Thoracic aorta (tissue), 2 donors: ENCODE data around the gene PGBD4. TPM values are rescaled to one million over a fixed set of nuclear protein-coding genes. Genes with fewer than 3 reads are reported as not detected.

Experiments
- ATAC-seq: fragments of 150-250 bp; one replicate; pipeline ENCODE4 v1.8.0; 2017; ENCODE audit warnings: low read depth; ENCODE audit not compliant: insufficient number of reproducible peaks, low FRiP score
- DNase-seq: peaks from one replicate; pipeline ENCODE4 v3.0.0-alpha.2; 2020; ENCODE audit warnings: low spot score
- H3K27ac ChIP-seq, 2 donors: fragments of 200-600 bp; sonication (generic); 1 replicate in 1 of 2; 2 replicates in 1 of 2; pipeline ENCODE4 v1.5.1; 2016; ENCODE audit warnings: mild to moderate bottlenecking in 2 of 2, moderate library complexity in 2 of 2
- H3K27me3 ChIP-seq: fragments of 200-600 bp; sonication (generic); replicated peaks from 2 replicates; pipeline ENCODE4 v1.6.0; 2016; ENCODE audit warnings: mild to moderate bottlenecking; ENCODE audit not compliant: insufficient read depth
- H3K36me3 ChIP-seq: fragments of 200-600 bp; sonication (generic); one replicate; pipeline ENCODE4 v1.5.1; 2016
- H3K4me1 ChIP-seq, 2 donors: fragments of 200-600 bp; sonication (generic); 1 replicate in 1 of 2; 2 replicates in 1 of 2; pipeline versions ENCODE4 v1.5.1 to v1.6.0; 2016; ENCODE audit warnings: low read depth in 2 of 2, mild to moderate bottlenecking in 1 of 2; ENCODE audit not compliant: control insufficient read depth in 1 of 2
- H3K4me3 ChIP-seq: fragments of 200-600 bp; sonication (generic); 2 replicates; pipeline ENCODE4 v1.5.1; 2016; ENCODE audit warnings: mild to moderate bottlenecking
- H3K9me3 ChIP-seq: fragments of 200-600 bp; sonication (generic); 2 replicates; pipeline ENCODE4 v1.5.1; 2016
- CTCF ChIP-seq: fragments of 200-600 bp; sonication (generic); IDR thresholded peaks from one replicate; pipeline ENCODE4 v1.5.1; 2019; ENCODE audit warnings: antibody characterized with exemption
- total RNA-seq, 2 donors: library from RNA; depleted of rRNA; stranded (reverse); fragments of >200 nt; gene quantifications; one replicate each; pipeline versions ENCODE4 v1.1.0 to v1.2.3, GENCODE V29; 2016

PGBD4 gene
- total RNA-seq, 2 donors from 2014 or later, result 0.27 to 1.2 TPM

- TF ChIP-seq CTCF, result no peak
- no peak for ATAC-seq
- H3K27ac ChIP-seq, result no peak overlapping the region
- H3K27me3 ChIP-seq, result no peaks in the 10 kb centered on the region
- DNase-seq, result no peak
- no peaks in the 10 kb centered on the region for H3K9me3 ChIP-seq
- H3K36me3 ChIP-seq, result no peaks in the 10 kb centered on the region
- no peak overlapping the region for H3K4me3 ChIP-seq
- no peaks in the 10 kb centered on the region for H3K4me1 ChIP-seq
Measured at GRCh38 chr15:34132881-34133280, 31.0 kb downstream of the PGBD4 start.

DNA sequence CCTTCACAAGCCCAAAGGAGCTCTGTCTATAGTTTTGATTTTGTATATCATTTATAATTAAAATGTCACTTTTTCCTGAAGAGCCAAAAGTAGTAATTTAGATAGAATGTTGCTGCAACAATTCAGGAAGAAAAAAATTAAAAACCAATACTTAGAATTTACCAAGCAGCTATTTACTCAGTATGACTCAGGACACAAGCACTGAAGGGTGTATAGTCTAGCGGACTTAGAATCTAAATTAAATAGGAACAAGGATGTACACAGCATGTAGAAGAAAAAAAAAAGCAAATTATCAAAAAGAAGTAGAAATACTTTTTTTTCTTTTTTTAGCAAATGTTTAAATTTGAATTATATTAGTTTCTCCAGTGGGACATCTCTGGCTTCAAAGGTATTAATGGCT lies 31.6 kb downstream of the PGBD4 start:
- TF ChIP-seq CTCF, result no peak
- Histone ChIP-seq H3K27me3 (no peaks in the 10 kb centered on the region), H3K36me3 (peaks cover under 1% of the 10 kb centered on the region), H3K4me3 (no peak overlapping the region), H3K4me1 (no peaks in the 10 kb centered on the region), H3K27ac (no peak overlapping the region), H3K9me3 (no peaks in the 10 kb centered on the region)
- ATAC-seq (no peak), DNase-seq (no peak)

- Histone ChIP-seq H3K4me1 (peaks cover 0 to 3% of the 10 kb centered on the region in 2 donors), H3K27me3 (no peaks in the 10 kb centered on the region), H3K36me3 (peaks cover 37% of the 10 kb centered on the region), H3K4me3 (no peak overlapping the region), H3K9me3 (no peaks in the 10 kb centered on the region), H3K27ac (no peak overlapping the region)
- ATAC-seq (no peak), DNase-seq (no peak)
- TF ChIP-seq CTCF, result no peak
Measured at GRCh38 chr15:34147371-34148140, 45.7 kb downstream of the PGBD4 start.

- no peak for TF ChIP-seq CTCF
- H3K27me3 ChIP-seq, result no peaks in the 10 kb centered on the region
- no peak overlapping the region for H3K4me3 ChIP-seq
- DNase-seq, result no peak
- peaks cover 27% of the 10 kb centered on the region for H3K36me3 ChIP-seq
- ATAC-seq, result no peak
- no peaks in the 10 kb centered on the region for H3K9me3 ChIP-seq
- no peak overlapping the region for H3K27ac ChIP-seq
- no peaks in the 10 kb centered on the region for H3K4me1 ChIP-seq
Measured at GRCh38 chr15:34154725-34155204, 52.9 kb downstream of the PGBD4 start.

DNA sequence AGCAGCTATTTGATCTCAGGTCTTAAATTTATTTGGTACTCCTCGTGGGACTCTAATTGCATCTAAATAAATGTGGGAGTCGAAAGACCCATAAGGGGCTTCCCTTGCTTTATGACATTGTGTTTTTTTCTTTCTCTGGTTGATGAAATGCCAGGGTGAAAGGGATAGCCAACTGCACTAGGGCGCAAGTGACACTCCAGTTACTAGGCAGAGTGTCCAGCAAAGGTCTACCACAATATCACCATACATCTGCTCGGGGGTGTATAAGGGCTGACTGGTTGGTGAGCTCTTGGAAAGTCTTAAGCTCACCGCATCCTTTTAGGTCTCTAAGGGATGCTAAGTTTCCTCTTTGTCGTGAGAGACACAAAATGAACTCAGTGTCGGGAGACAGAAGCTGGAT lies 54.0 kb downstream of the PGBD4 start:
- no peak overlapping the region for H3K4me3 ChIP-seq
- H3K36me3 ChIP-seq, result peaks cover 26% of the 10 kb centered on the region
- H3K4me1 ChIP-seq, result no peaks in the 10 kb centered on the region
- H3K27ac ChIP-seq, result no peak overlapping the region
- TF ChIP-seq CTCF, result no peak
- no peaks in the 10 kb centered on the region for H3K27me3 ChIP-seq
- H3K9me3 ChIP-seq, result peaks cover 5% of the 10 kb centered on the region
- DNase-seq (no peak), ATAC-seq (no peak)

Other genes starting within 250 kb of the PGBD4 start
- gene CHRM5, start 133.6 kb upstream of the PGBD4 start, total RNA-seq, result not detected
- gene AVEN, start 62.9 kb upstream of the PGBD4 start, total RNA-seq, result 10 to 100 TPM; 26.5 to 29.0 TPM
- 10 to 100 TPM; 38.0 to 49.0 TPM for gene EMC7, start 221 bp upstream of the PGBD4 start, total RNA-seq
- 10 to 100 TPM; 61.9 to 93.8 TPM for gene KATNBL1, start 108.0 kb downstream of the PGBD4 start, total RNA-seq
- gene EMC4, start 122.9 kb downstream of the PGBD4 start, total RNA-seq, result 100 to 1,000 TPM; 107 to 113 TPM
- 10 to 100 TPM; 58.3 to 82.9 TPM for gene SLC12A6, start 235.7 kb downstream of the PGBD4 start, total RNA-seq
- gene NOP10, start 241.1 kb downstream of the PGBD4 start, total RNA-seq, result 10 to 100 TPM; 28.9 to 88.8 TPM
- gene NUTM1, start 241.2 kb downstream of the PGBD4 start, total RNA-seq, result not detected